Measurements from ENCODE around the gene ARHGAP18. TPM values are rescaled to one million over a fixed set of nuclear protein-coding genes. Genes with fewer than 3 reads are reported as not detected.
A peak's percentile ranks its signal among the peaks of the same experiment; 100 is the strongest.

Gene ARHGAP18
- total RNA-seq, 1 donor = 65.8 TPM

DNA sequence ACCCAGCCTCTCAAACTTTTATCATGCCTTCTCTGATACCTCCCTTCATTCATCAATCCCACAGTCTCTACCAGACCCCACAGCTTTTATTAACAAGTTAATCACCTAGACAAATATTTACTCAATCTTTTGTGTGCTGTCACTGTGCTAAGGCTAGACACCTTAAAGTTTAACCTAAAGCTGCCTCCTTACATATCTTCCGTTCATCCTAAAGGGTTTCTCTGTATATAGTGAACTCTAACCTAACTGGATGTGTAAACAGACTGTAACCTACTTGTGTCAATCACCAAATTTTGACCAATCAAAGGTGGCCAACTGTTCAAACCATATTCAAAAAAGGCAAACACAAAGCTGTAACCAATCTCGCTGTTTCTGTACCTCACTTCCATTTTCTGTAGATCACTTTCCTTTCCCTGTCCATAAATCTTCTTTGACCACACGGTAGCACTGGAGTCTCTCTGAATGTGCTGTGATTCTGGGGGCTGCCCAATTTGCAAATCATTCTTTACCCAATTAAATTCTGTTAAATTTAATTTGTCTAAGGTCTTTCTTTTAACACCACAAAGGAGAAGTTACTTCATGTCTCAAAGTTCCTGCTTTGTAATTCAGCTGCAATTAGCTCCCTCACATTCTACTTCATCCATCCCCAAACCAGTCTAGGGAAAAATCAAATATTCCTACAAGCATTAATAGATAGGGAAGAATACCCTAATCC lies 72.5 kb downstream of the ARHGAP18 start:
- no peak for DNase-seq (ENCODE audit: low read depth)
- no peak overlapping the region for H3K4me3 ChIP-seq (ENCODE audit: low read depth, low read length)
- TF ChIP-seq, protein P1, sequence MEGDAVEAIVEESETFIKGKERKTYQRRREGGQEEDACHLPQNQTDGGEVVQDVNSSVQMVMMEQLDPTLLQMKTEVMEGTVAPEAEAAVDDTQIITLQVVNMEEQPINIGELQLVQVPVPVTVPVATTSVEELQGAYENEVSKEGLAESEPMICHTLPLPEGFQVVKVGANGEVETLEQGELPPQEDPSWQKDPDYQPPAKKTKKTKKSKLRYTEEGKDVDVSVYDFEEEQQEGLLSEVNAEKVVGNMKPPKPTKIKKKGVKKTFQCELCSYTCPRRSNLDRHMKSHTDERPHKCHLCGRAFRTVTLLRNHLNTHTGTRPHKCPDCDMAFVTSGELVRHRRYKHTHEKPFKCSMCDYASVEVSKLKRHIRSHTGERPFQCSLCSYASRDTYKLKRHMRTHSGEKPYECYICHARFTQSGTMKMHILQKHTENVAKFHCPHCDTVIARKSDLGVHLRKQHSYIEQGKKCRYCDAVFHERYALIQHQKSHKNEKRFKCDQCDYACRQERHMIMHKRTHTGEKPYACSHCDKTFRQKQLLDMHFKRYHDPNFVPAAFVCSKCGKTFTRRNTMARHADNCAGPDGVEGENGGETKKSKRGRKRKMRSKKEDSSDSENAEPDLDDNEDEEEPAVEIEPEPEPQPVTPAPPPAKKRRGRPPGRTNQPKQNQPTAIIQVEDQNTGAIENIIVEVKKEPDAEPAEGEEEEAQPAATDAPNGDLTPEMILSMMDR (IDR thresholded peaks at IDR 0.05; ENCODE audit: insufficient read depth, low read length) = no peak

- peak; percentile 79 for DNase-seq (ENCODE audit: low read depth)
- no peak overlapping the region for H3K4me3 ChIP-seq (ENCODE audit: low read depth, low read length)
- TF ChIP-seq, protein P1 (IDR thresholded peaks at IDR 0.05; ENCODE audit: insufficient read depth, low read length) = no peak
These were observed 74.4 kb downstream of the ARHGAP18 start for GRCh38 chr6:129635396-129636130.

GRCh38 chr6:129634411-129635230 lies 75.4 kb downstream of the ARHGAP18 start:
- no peak for DNase-seq (ENCODE audit: low read depth)
- TF ChIP-seq, protein P1 (IDR thresholded peaks at IDR 0.05; ENCODE audit: insufficient read depth, low read length) = no peak
- no peak overlapping the region for H3K4me3 ChIP-seq (ENCODE audit: low read depth, low read length)

- no peak for DNase-seq (ENCODE audit: low read depth)
- TF ChIP-seq, protein P1 (IDR thresholded peaks at IDR 0.05; ENCODE audit: insufficient read depth, low read length) = no peak
- no peak overlapping the region for H3K4me3 ChIP-seq (ENCODE audit: low read depth, low read length)
These were observed 76.4 kb downstream of the ARHGAP18 start for GRCh38 chr6:129633529-129633928.

DNA sequence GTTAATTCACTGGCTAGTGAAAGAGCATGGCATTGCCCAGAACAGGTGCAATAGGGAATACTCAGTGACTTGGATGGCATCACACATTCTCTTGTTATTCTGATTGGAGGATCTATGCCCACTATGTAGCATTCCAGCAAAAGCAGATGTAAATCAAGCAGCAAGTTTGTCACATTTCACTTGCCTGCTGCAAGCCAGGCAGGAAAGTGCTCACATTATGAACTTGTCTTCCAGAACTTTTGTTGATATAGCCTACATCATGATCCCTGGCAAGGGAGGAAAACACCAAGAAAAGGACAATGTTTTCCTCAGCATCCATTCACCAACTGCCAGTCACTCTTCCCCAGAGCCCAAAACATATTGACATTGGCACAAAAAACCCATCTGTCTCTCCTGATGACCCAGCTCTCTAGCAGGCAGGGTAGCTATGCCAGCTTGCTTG lies 77.8 kb downstream of the ARHGAP18 start:
- no peak overlapping the region for H3K4me3 ChIP-seq (ENCODE audit: low read depth, low read length)
- no peak for DNase-seq (ENCODE audit: low read depth)
- TF ChIP-seq, protein P1 (IDR thresholded peaks at IDR 0.05; ENCODE audit: insufficient read depth, low read length) = no peak

GRCh38 chr6:129631070-129631469 lies 78.9 kb downstream of the ARHGAP18 start:
- no peak overlapping the region for H3K4me3 ChIP-seq (ENCODE audit: low read depth, low read length)
- TF ChIP-seq, protein P1 (IDR thresholded peaks at IDR 0.05; ENCODE audit: insufficient read depth, low read length) = no peak
- DNase-seq (ENCODE audit: low read depth) = no peak
